Neural progenitor cell (in vitro differentiated cells): Measurements from ENCODE around the gene SPAG9. TPM values are rescaled to one million over a fixed set of nuclear protein-coding genes. Genes with fewer than 3 reads are reported as not detected.
A peak's percentile ranks its signal among the peaks of the same experiment; 100 is the strongest.

Experiments used
- DNase-seq: peaks from one replicate; pipeline ENCODE4 v3.0.0-alpha.2; 2016; ENCODE audit warnings: low spot score
- H2AFZ ChIP-seq: fragments of 200-600 bp; sonication (generic); replicated peaks from 2 replicates; pipeline ENCODE4 v1.6.1; 2016; ENCODE audit warnings: antibody characterized with exemption
- H3F3A ChIP-seq: fragments of 200-600 bp; sonication (generic); 2 replicates; pipeline ENCODE4 v1.6.1; 2016; ENCODE audit warnings: antibody characterized with exemption, low read depth
- H3K27ac ChIP-seq: fragments of 200-600 bp; sonication (generic); 2 replicates; pipeline ENCODE4 v1.5.1; 2016; ENCODE audit warnings: mild to moderate bottlenecking
- H3K27me3 ChIP-seq: fragments of 200-600 bp; sonication (generic); 2 replicates; pipeline ENCODE4 v1.6.1; 2016; ENCODE audit warnings: mild to moderate bottlenecking, moderate library complexity
- H3K36me3 ChIP-seq: fragments of 200-600 bp; sonication (generic); 2 replicates; pipeline ENCODE4 v1.5.1; 2016
- H3K4me1 ChIP-seq: fragments of 200-600 bp; sonication (generic); 2 replicates; pipeline ENCODE4 v1.6.1; 2016; ENCODE audit warnings: mixed run types
- H3K4me2 ChIP-seq: fragments of 200-600 bp; sonication (generic); 2 replicates; pipeline ENCODE4 v1.6.1; 2016
- H3K4me3 ChIP-seq: fragments of 200-600 bp; sonication (generic); 2 replicates; pipeline ENCODE4 v1.5.1; 2016
- H3K79me2 ChIP-seq: fragments of 200-600 bp; sonication (generic); 2 replicates; pipeline ENCODE4 v1.6.1; 2016; ENCODE audit warnings: low read depth
- H3K9ac ChIP-seq: fragments of 200-600 bp; sonication (generic); 2 replicates; pipeline ENCODE4 v1.6.1; 2016
- H3K9me3 ChIP-seq: fragments of 200-600 bp; sonication (generic); 2 replicates; pipeline ENCODE4 v1.5.1; 2016; ENCODE audit warnings: low read depth
- H4K20me1 ChIP-seq: fragments of 200-600 bp; sonication (generic); 2 replicates; pipeline ENCODE4 v1.6.1; 2016; ENCODE audit warnings: low read depth
- H3K27ac Mint-ChIP-seq: 3 replicates; pipeline ENCODE4 v1.8.0; 2021; ENCODE audit warnings: mixed read lengths
- H3K27me3 Mint-ChIP-seq: 2 replicates; pipeline ENCODE4 v1.8.0; 2022; ENCODE audit warnings: low read depth, mild to moderate bottlenecking, inconsistent platforms, moderate library complexity, mixed read lengths; ENCODE audit not compliant: insufficient read depth
- H3K36me3 Mint-ChIP-seq: 3 replicates; pipeline ENCODE4 v1.8.0; 2021; ENCODE audit warnings: mixed read lengths
- H3K4me1 Mint-ChIP-seq: 3 replicates; pipeline ENCODE4 v1.8.0; 2021; ENCODE audit warnings: mixed read lengths
- H3K4me3 Mint-ChIP-seq: 3 replicates; pipeline ENCODE4 v1.8.0; 2021; ENCODE audit warnings: mild to moderate bottlenecking, moderate library complexity, mixed read lengths
- H3K9me3 Mint-ChIP-seq: 3 replicates; pipeline ENCODE4 v1.8.0; 2020; ENCODE audit warnings: mixed read lengths
- CTCF ChIP-seq: fragments of 200-600 bp; sonication (generic); IDR thresholded peaks from 2 replicates; pipeline ENCODE4 v1.5.1; 2017; ENCODE audit warnings: antibody characterized with exemption, mild to moderate bottlenecking
- EZH2 ChIP-seq: fragments of 200-600 bp; sonication (generic); IDR thresholded peaks from 2 replicates; pipeline ENCODE4 v1.6.1; 2017; ENCODE audit warnings: antibody characterized with exemption, mild to moderate bottlenecking, moderate library complexity
- EZH2phosphoT487 ChIP-seq: fragments of 200-600 bp; sonication (generic); IDR thresholded peaks from 2 replicates; pipeline ENCODE4 v1.6.1; 2017; ENCODE audit warnings: antibody characterized with exemption
- total RNA-seq: library from RNA; depleted of rRNA; stranded (reverse); fragments of >200 nt; gene quantifications from 2 replicates; pipeline ENCODE4 v1.2.3, GENCODE V29; 2015; ENCODE audit warnings: low replicate concordance

SPAG9 gene
- total RNA-seq, 1 donor from 2014 or later = 99.5 TPM

- Histone ChIP-seq H3K9me3 (no peaks in the 10 kb centered on the region), H3K27me3 (no peaks in the 10 kb centered on the region), H3F3A (peaks cover 12% of the 10 kb centered on the region), H3K79me2 (peaks cover 48% of the 10 kb centered on the region), H3K36me3 (peaks cover 4% of the 10 kb centered on the region), H3K9ac (peak within 1 kb of the TSS; percentile 75), H3K27ac (peak within 1 kb of the TSS; percentile 73), H3K4me3 (peak within 1 kb of the TSS; percentile 71), H3K4me1 (peaks cover 16% of the 10 kb centered on the region), H3K4me2 (peak within 1 kb of the TSS; percentile 86), H2AFZ (peak within 1 kb of the TSS; percentile 96), H4K20me1 (no peaks in the 10 kb centered on the region)
- Mint-ChIP-seq H3K9me3 (no peaks in the 10 kb centered on the region), H3K27me3 (no peaks in the 10 kb centered on the region), H3K27ac (no peak within 1 kb of the TSS), H3K36me3 (peaks cover 9% of the 10 kb centered on the region), H3K4me3 (no peak within 1 kb of the TSS), H3K4me1 (peaks cover 4% of the 10 kb centered on the region)
- peak; percentile 98 for DNase-seq
- TF ChIP-seq CTCF (peak; percentile 91), EZH2phosphoT487 (no peak), EZH2 (no peak)
Observed at GRCh38 chr17:51153210-51154072, 32.8 kb upstream of the SPAG9 start, which contains the start of gene NME1. Gene NME1, plus strand, starts transcription at chr17:51153559. Its CDS starts 2,096 bp downstream, at chr17:51155655.

GRCh38 chr17:51152766-51153209 lies 32.1 kb upstream of the SPAG9 start:
- H3K4me1 Mint-ChIP-seq = peaks cover 4% of the 10 kb centered on the region
- H3K4me3 Mint-ChIP-seq = no peak overlapping the region
- H3K36me3 Mint-ChIP-seq = peaks cover 9% of the 10 kb centered on the region
- H3K27me3 Mint-ChIP-seq = no peaks in the 10 kb centered on the region
- H3K27ac Mint-ChIP-seq = no peak overlapping the region
- TF ChIP-seq EZH2 (no peak), EZH2phosphoT487 (no peak), CTCF (no peak)
- Histone ChIP-seq H3K4me2 (peak overlapping the region; percentile 82), H3K36me3 (peaks cover 4% of the 10 kb centered on the region), H3K4me3 (peak overlapping the region; percentile 71), H4K20me1 (no peaks in the 10 kb centered on the region), H3F3A (peaks cover 12% of the 10 kb centered on the region), H3K79me2 (peaks cover 42% of the 10 kb centered on the region), H3K27ac (peak overlapping the region; percentile 62), H3K9ac (peak overlapping the region; percentile 42), H3K27me3 (no peaks in the 10 kb centered on the region), H2AFZ (peak overlapping the region; percentile 94), H3K9me3 (no peaks in the 10 kb centered on the region), H3K4me1 (peaks cover 16% of the 10 kb centered on the region)
- no peaks in the 10 kb centered on the region for H3K9me3 Mint-ChIP-seq
- no peak for DNase-seq

- no peak overlapping the region for H3K4me3 Mint-ChIP-seq
- DNase-seq = no peak
- Histone ChIP-seq H3K79me2 (peaks cover 24% of the 10 kb centered on the region), H3K4me1 (peaks cover 16% of the 10 kb centered on the region), H3K36me3 (no peaks in the 10 kb centered on the region), H4K20me1 (no peaks in the 10 kb centered on the region), H3K4me2 (no peak overlapping the region), H3K9ac (no peak overlapping the region), H2AFZ (no peak overlapping the region), H3K27me3 (no peaks in the 10 kb centered on the region), H3K9me3 (no peaks in the 10 kb centered on the region), H3K27ac (no peak overlapping the region), H3K4me3 (no peak overlapping the region), H3F3A (peaks cover 12% of the 10 kb centered on the region)
- H3K36me3 Mint-ChIP-seq = peaks cover under 1% of the 10 kb centered on the region
- peaks cover 4% of the 10 kb centered on the region for H3K4me1 Mint-ChIP-seq
- no peaks in the 10 kb centered on the region for H3K27me3 Mint-ChIP-seq
- H3K9me3 Mint-ChIP-seq = no peaks in the 10 kb centered on the region
- TF ChIP-seq EZH2phosphoT487 (no peak), CTCF (no peak), EZH2 (no peak)
- H3K27ac Mint-ChIP-seq = no peak overlapping the region
Observed at GRCh38 chr17:51150932-51151331, 30.3 kb upstream of the SPAG9 start.
